Peyer's patch (tissue), 4 donors: ENCODE results near the gene PTGDR2. TPM values are rescaled to one million over a fixed set of nuclear protein-coding genes. Genes with fewer than 3 reads are reported as not detected.

Source experiments
- DNase-seq, 3 donors: peaks; one replicate each; pipeline ENCODE4 v3.0.0-alpha.2; 2017 to 2019
- H3K27ac ChIP-seq, 4 donors: fragments of 200-600 bp; sonication (generic); one replicate each; pipeline ENCODE4 v1.5.1; 2016 to 2019
- H3K27me3 ChIP-seq, 2 donors: fragments of 200-600 bp; sonication (generic); one replicate each; pipeline ENCODE4 v1.5.1; 2019
- H3K36me3 ChIP-seq, 3 donors: fragments of 200-600 bp; sonication (generic); one replicate each; pipeline ENCODE4 v1.5.1; 2016 to 2019
- H3K4me1 ChIP-seq, 4 donors: fragments of 200-600 bp; sonication (generic); one replicate each; pipeline ENCODE4 v1.5.1; 2016 to 2019
- H3K4me3 ChIP-seq, 4 donors: fragments of 200-600 bp; sonication (generic); 1 replicate in 3 of 4; 2 replicates in 1 of 4; pipeline ENCODE4 v1.5.1; 2016 to 2019; ENCODE audit warnings: mild to moderate bottlenecking in 1 of 4
- H3K9me3 ChIP-seq, 4 donors: fragments of 200-600 bp; sonication (generic); one replicate each; pipeline ENCODE4 v1.5.1; 2016 to 2019; ENCODE audit warnings: mild to moderate bottlenecking in 1 of 4
- CTCF ChIP-seq, 6 experiments: fragments of 450-650 bp in 4 of 6; fragments of 200-600 bp in 2 of 6; sonication (generic) in 1 of 6; IDR thresholded peaks; one replicate each; pipeline ENCODE4 v1.5.1; 2017 to 2019; ENCODE audit warnings: antibody characterized with exemption in 6 of 6, mild to moderate bottlenecking in 3 of 6, moderate library complexity in 1 of 6
- POLR2A ChIP-seq, 2 donors: fragments of 450-650 bp; IDR thresholded peaks; one replicate each; pipeline ENCODE4 v1.5.1; 2017; ENCODE audit warnings: antibody characterized with exemption in 2 of 2, mild to moderate bottlenecking in 2 of 2, moderate library complexity in 2 of 2
- total RNA-seq, 4 donors: library from RNA; depleted of rRNA; stranded (reverse); fragments of >200 nt; gene quantifications; one replicate each; pipeline ENCODE4 v1.1.0, GENCODE V29; 2016

Gene PTGDR2
- total RNA-seq, 4 donors from 2014 or later = 1.5 to 18.2 (median 2.6) TPM

GRCh38 chr11:60889869-60890311 is 34.1 kb upstream of the PTGDR2 start:
- Histone ChIP-seq H3K4me3 (no peak overlapping the region), H3K36me3 (peaks cover 0 to 39% (median 0%) of the 10 kb centered on the region in 3 donors), H3K27me3 (no peaks in the 10 kb centered on the region), H3K4me1 (no peaks in the 10 kb centered on the region), H3K9me3 (no peaks in the 10 kb centered on the region), H3K27ac (no peak overlapping the region)
- TF ChIP-seq CTCF (IDR thresholded peaks at IDR 0.05) (no peak), POLR2A (IDR thresholded peaks at IDR 0.05) (no peak)
- peak in 1 of 3 donors; percentile 35 for DNase-seq

- Histone ChIP-seq H3K4me3 (no peak overlapping the region), H3K27me3 (no peaks in the 10 kb centered on the region)
- peak in 2 of 3 donors; percentile 68 to 79 for DNase-seq
Measured at GRCh38 chr11:60887556-60887955, 31.8 kb upstream of the PTGDR2 start.

GRCh38 chr11:60880643-60881282 is 25.0 kb upstream of the PTGDR2 start:
- Histone ChIP-seq H3K27ac (peak overlapping the region in 1 of 4 donors; percentile 8), H3K27me3 (no peaks in the 10 kb centered on the region), H3K36me3 (no peaks in the 10 kb centered on the region), H3K9me3 (no peaks in the 10 kb centered on the region), H3K4me1 (no peaks in the 10 kb centered on the region), H3K4me3 (no peak overlapping the region)
- DNase-seq = no peak
- TF ChIP-seq POLR2A (IDR thresholded peaks at IDR 0.05) (no peak), CTCF (IDR thresholded peaks at IDR 0.05) (no peak)

More at GRCh38 chr11:60887556-60887955, 31.8 kb upstream of the PTGDR2 start:
- Histone ChIP-seq H3K27ac (no peak overlapping the region), H3K36me3 (peaks cover 0 to 17% (median 0%) of the 10 kb centered on the region in 3 donors), H3K9me3 (no peaks in the 10 kb centered on the region), H3K4me1 (no peaks in the 10 kb centered on the region)
- TF ChIP-seq POLR2A (IDR thresholded peaks at IDR 0.05) (no peak), CTCF (IDR thresholded peaks at IDR 0.05) (peak in 4 of 6 experiments; percentile 35 to 83 (median 80))

- Histone ChIP-seq H3K36me3 (no peaks in the 10 kb centered on the region), H3K4me3 (no peak overlapping the region), H3K27ac (peak overlapping the region in 1 of 4 donors; percentile 68), H3K27me3 (no peaks in the 10 kb centered on the region), H3K4me1 (no peaks in the 10 kb centered on the region), H3K9me3 (no peaks in the 10 kb centered on the region)
- no peak for TF ChIP-seq POLR2A (IDR thresholded peaks at IDR 0.05)
- TF ChIP-seq CTCF (IDR thresholded peaks at IDR 0.05) = no peak
- DNase-seq = no peak
Measured at GRCh38 chr11:60879971-60880588, 24.3 kb upstream of the PTGDR2 start.

- no peaks in the 10 kb centered on the region for H3K27me3 ChIP-seq
- no peak overlapping the region for H3K4me3 ChIP-seq
- H3K9me3 ChIP-seq = no peaks in the 10 kb centered on the region
- no peaks in the 10 kb centered on the region for H3K4me1 ChIP-seq
- H3K36me3 ChIP-seq = no peaks in the 10 kb centered on the region
- H3K27ac ChIP-seq = peak overlapping the region in 3 of 4 donors; percentile 21 to 68 (median 25)
- TF ChIP-seq CTCF (IDR thresholded peaks at IDR 0.05) (no peak), POLR2A (IDR thresholded peaks at IDR 0.05) (no peak)
- DNase-seq = no peak
Measured at GRCh38 chr11:60879104-60879503, 23.4 kb upstream of the PTGDR2 start.
